CD4-positive, alpha-beta T cell (primary cell): ENCODE results near the gene EIF4A3. TPM values are rescaled to one million over a fixed set of nuclear protein-coding genes. Genes with fewer than 3 reads are reported as not detected.

Source experiments
- ATAC-seq: fragments of 200-7000 bp; cut with Tn5 transposase; one replicate; pipeline ENCODE4 v1.10.0; 2022; ENCODE audit warnings: mild to moderate bottlenecking; ENCODE audit not compliant: poor library complexity
- CTCF ChIA-PET: fragments of 350-600 bp; sonication (Branson Sonifier 250); formaldehyde crosslinking; loops from one replicate; lab custom pipeline; 2021; ENCODE audit warnings: antibody characterized with exemption, inconsistent platforms; lab: Charles Lee
- POLR2A ChIA-PET: fragments of 350-600 bp; sonication (Branson Sonifier 250); formaldehyde crosslinking; loops from one replicate; lab custom pipeline; 2021; ENCODE audit warnings: antibody characterized with exemption, inconsistent platforms; lab: Charles Lee
- DNase-seq, 14 experiments: peaks; one replicate each; pipeline ENCODE4 v3.0.0-alpha.2; 2013 to 2020; ENCODE audit warnings: mixed read lengths in 2 of 14
- H3K27ac ChIP-seq, 2 donors: one replicate each; pipeline versions ENCODE4 v1.5.1 to v1.7.0; 2013; ENCODE audit warnings: low read length in 2 of 2, low read depth in 1 of 2, mild to moderate bottlenecking in 1 of 2
- H3K27me3 ChIP-seq, 2 experiments: 1 replicate in 1 of 2; 2 replicates in 1 of 2; pipeline versions ENCODE4 v1.6.1 to v1.7.0; 2013; ENCODE audit warnings: low read length in 2 of 2, control low read depth in 1 of 2, mild to moderate bottlenecking in 1 of 2, moderate library complexity in 1 of 2; ENCODE audit not compliant: insufficient read depth in 2 of 2, control insufficient read depth in 1 of 2
- H3K36me3 ChIP-seq: one replicate; pipeline ENCODE4 v1.6.1; 2013; ENCODE audit warnings: low read length, control low read depth; ENCODE audit not compliant: insufficient read depth
- H3K4me1 ChIP-seq: one replicate; pipeline ENCODE4 v1.6.1; 2013; ENCODE audit warnings: low read length, control low read depth; ENCODE audit not compliant: insufficient read depth
- H3K4me3 ChIP-seq: one replicate; pipeline ENCODE4 v1.5.1; 2013; ENCODE audit warnings: mild to moderate bottlenecking, low read length, moderate library complexity
- H3K9me3 ChIP-seq, 2 experiments: 1 replicate in 1 of 2; 2 replicates in 1 of 2; pipeline versions ENCODE4 v1.6.1 to v1.7.0; 2013; ENCODE audit warnings: low read length in 2 of 2, mild to moderate bottlenecking in 2 of 2, control low read depth in 1 of 2, moderate library complexity in 1 of 2; ENCODE audit not compliant: control insufficient read depth in 1 of 2, insufficient read depth in 1 of 2
- H3K27ac Mint-ChIP-seq: one replicate; pipeline ENCODE4 v1.8.0; 2020; ENCODE audit warnings: mixed read lengths
- H3K27me3 Mint-ChIP-seq: one replicate; pipeline ENCODE4 v1.8.0; 2021; ENCODE audit warnings: mixed read lengths
- H3K36me3 Mint-ChIP-seq: one replicate; pipeline ENCODE4 v1.8.0; 2021; ENCODE audit warnings: low read depth, mixed read lengths
- H3K4me1 Mint-ChIP-seq: one replicate; pipeline ENCODE4 v1.8.0; 2021; ENCODE audit warnings: low read depth, mixed read lengths
- H3K4me3 Mint-ChIP-seq: one replicate; pipeline ENCODE4 v1.8.0; 2020; ENCODE audit warnings: mild to moderate bottlenecking, mixed read lengths
- H3K9me3 Mint-ChIP-seq: one replicate; pipeline ENCODE4 v1.8.0; 2020; ENCODE audit warnings: mixed read lengths
- intact Hi-C, 2 experiments: fragments of 100-400 bp; cut with DNase I in 1 of 2; cut with micrococcal nuclease in 1 of 2; formaldehyde crosslinking; loops; one replicate each; pipeline versions ENCODE4 v1.15.1 to v1.9.0; 2023 to 2025; cut with DNase I, micrococcal nuclease
- microRNA-seq: library from miRNA; unstranded; fragments of <30 nt; microRNA quantifications from one replicate; pipeline ENCODE4 v1.2.0, GENCODE V29; 2021; ENCODE audit warnings: borderline microRNAs expressed, borderline replicate concordance
- total RNA-seq, 174 experiments: library from RNA in 2 of 174; stranded (reverse) in 2 of 174; gene quantifications; one replicate each; pipeline ENCODE4 v1.2.3 and lab custom pipeline; 2021 to 2026
- TF ChIP-seq, protein P1 (sequence below): fragments of 200-600 bp; IDR thresholded peaks from one replicate; pipeline ENCODE4 v1.8.0; 2022; ENCODE audit warnings: antibody characterized with exemption, mild to moderate bottlenecking

Gene EIF4A3
- total RNA-seq, 2 experiments from 2014 or later = 79.6 to 79.7 TPM

DNA sequence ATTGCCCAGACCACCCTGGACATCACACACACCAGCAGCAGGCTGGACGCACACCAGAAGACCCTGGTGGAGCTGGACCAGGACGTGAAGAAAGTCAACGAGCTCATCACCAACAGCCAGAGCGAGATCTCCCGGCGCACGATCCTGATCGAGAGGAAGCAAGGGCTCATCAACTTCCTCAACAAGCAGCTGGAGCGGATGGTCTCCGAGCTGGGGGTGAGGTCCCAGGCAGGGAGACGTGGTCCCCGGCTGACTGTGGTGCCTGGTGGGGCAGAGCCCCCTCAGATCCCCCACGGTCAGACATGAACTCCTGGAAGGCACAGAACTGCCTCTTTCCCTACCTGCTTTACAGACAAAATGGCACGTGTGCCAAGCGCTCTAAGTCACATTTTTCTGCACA, 62.2 kb downstream of the EIF4A3 start:
- no peaks in the 10 kb centered on the region for H3K36me3 Mint-ChIP-seq
- ChIA-PET POLR2A (no interaction called here), CTCF (no interaction called here)
- no peak for ATAC-seq
- no peak overlapping the region for H3K4me3 ChIP-seq
- H3K9me3 Mint-ChIP-seq = no peaks in the 10 kb centered on the region
- no peak overlapping the region for H3K27ac Mint-ChIP-seq
- H3K27me3 ChIP-seq = no peaks in the 10 kb centered on the region
- H3K9me3 ChIP-seq = no peaks in the 10 kb centered on the region
- TF ChIP-seq, protein P1, sequence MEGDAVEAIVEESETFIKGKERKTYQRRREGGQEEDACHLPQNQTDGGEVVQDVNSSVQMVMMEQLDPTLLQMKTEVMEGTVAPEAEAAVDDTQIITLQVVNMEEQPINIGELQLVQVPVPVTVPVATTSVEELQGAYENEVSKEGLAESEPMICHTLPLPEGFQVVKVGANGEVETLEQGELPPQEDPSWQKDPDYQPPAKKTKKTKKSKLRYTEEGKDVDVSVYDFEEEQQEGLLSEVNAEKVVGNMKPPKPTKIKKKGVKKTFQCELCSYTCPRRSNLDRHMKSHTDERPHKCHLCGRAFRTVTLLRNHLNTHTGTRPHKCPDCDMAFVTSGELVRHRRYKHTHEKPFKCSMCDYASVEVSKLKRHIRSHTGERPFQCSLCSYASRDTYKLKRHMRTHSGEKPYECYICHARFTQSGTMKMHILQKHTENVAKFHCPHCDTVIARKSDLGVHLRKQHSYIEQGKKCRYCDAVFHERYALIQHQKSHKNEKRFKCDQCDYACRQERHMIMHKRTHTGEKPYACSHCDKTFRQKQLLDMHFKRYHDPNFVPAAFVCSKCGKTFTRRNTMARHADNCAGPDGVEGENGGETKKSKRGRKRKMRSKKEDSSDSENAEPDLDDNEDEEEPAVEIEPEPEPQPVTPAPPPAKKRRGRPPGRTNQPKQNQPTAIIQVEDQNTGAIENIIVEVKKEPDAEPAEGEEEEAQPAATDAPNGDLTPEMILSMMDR = no peak
- H3K27ac ChIP-seq = no peak overlapping the region
- no peaks in the 10 kb centered on the region for H3K36me3 ChIP-seq
- H3K4me1 Mint-ChIP-seq = peaks cover 6% of the 10 kb centered on the region
- no peak overlapping the region for H3K4me3 Mint-ChIP-seq
- H3K27me3 Mint-ChIP-seq = peaks cover 5% of the 10 kb centered on the region
- intact Hi-C loops = loop anchor here (5.0 to 10.0 kb wide), 2 partner anchors 77 to 280 kb away; no protein-coding TSS in a partner anchor
- no peak for DNase-seq
- peaks cover 6% of the 10 kb centered on the region for H3K4me1 ChIP-seq

Small RNA genes within 50 kb of the gene (microRNA-seq; reads per million reads assigned to microRNA genes)
- not detected for gene MIR1268B

Other genes with a start within 250 kb of the EIF4A3 start
- 1 to 10 TPM; 1.9 to 2.5 TPM for gene TBC1D16, start 111.3 kb downstream of the EIF4A3 start, total RNA-seq
- gene CCDC40, start 110.5 kb downstream of the EIF4A3 start, total RNA-seq = under 1 TPM; 0.64 to 0.77 TPM
- 10 to 100 TPM; 22.2 to 22.4 TPM for gene GAA, start 45.5 kb downstream of the EIF4A3 start, total RNA-seq
- gene CARD14, start 22.9 kb upstream of the EIF4A3 start, total RNA-seq = not detected
- 100 to 1,000 TPM in 1 of 2 experiments, 10 to 100 TPM in 1; 97.9 to 102 TPM for gene SGSH, start 73.2 kb upstream of the EIF4A3 start, total RNA-seq
- 10 to 100 TPM; 46.5 to 50.9 TPM for gene SLC26A11, start 73.3 kb upstream of the EIF4A3 start, total RNA-seq
- gene RNF213, start 113.7 kb upstream of the EIF4A3 start, total RNA-seq = 100 to 1,000 TPM; 290 to 312 TPM